Measurements from ENCODE around the gene SLC1A4. TPM values are rescaled to one million over a fixed set of nuclear protein-coding genes. Genes with fewer than 3 reads are reported as not detected.

The SLC1A4 gene
- total and polyA plus RNA-seq, 10 of the 15 experiments (the other 5 are each of a cell fraction or from before 2014, with no cell fraction given) = 10.8 to 43.2 (median 27.7) TPM

GRCh38 chr2:65024149-65024829, 35.1 kb downstream of the SLC1A4 start:
- peaks cover 31% of the 10 kb centered on the region for H3K4me1 ChIP-seq (ENCODE audit: control insufficient read depth, insufficient read depth, low read length)
- H3K9ac ChIP-seq (ENCODE audit: control insufficient read depth, insufficient read depth, low read length) = no peak overlapping the region
- ATAC-seq (no peak), FAIRE-seq (no peak), DNase-seq (ENCODE audit: low read depth, low spot score) (no peak)
- H3K4me3 ChIP-seq = no peak overlapping the region
- no peak overlapping the region for H3K4me2 ChIP-seq (ENCODE audit: control insufficient read depth, insufficient read depth)
- peaks cover 13% of the 10 kb centered on the region in 2 experiments for H3K36me3 ChIP-seq (ENCODE audit: control insufficient read depth in 2 of 2, insufficient read depth in 2 of 2, low read length in 1 of 2)
- H2AFZ ChIP-seq (ENCODE audit: control insufficient read depth, low read depth, low read length) = no peak overlapping the region
- ChIA-PET CTCF (interaction anchor here (0.7 to 1.5 kb wide), 3 partner anchors 28 to 32 kb away, joined by 3 to 5 read pairs (median 4); no protein-coding TSS in a partner anchor), SMC1A (ENCODE audit: uncharacterized antibody, unreplicated experiment) (interaction anchor here (0.9 to 2.6 kb wide), 4 partner anchors 28 to 109 kb away, joined by 3 to 8 read pairs (median 3); no protein-coding TSS in a partner anchor), RAD21 (ENCODE audit: unreplicated experiment) (interaction anchor here (1.0 kb wide), 1 partner anchor 24 kb away, joined by 3 read pairs; no protein-coding TSS in a partner anchor), POLR2A (interaction anchor here (0.6 to 1.3 kb wide), 2 partner anchors 9 to 37 kb away, joined by 3 to 6 read pairs; no protein-coding TSS in a partner anchor)
- H4K20me1 ChIP-seq (ENCODE audit: control insufficient read depth, insufficient read depth) = no peaks in the 10 kb centered on the region
- WGBS (ENCODE audit: insufficient coverage, insufficient replicate concordance, low lambda C conversion rate, missing lambda C conversion rate) = 87% methylated on average over 7 of the region's 7 CpGs
- H3K27me3 ChIP-seq (replicated peaks in 1 of 2; ENCODE audit: control insufficient read depth in 2 of 2, insufficient read depth in 2 of 2, low read length in 1 of 2) = no peaks in the 10 kb centered on the region
- no peaks in the 10 kb centered on the region for H3K79me2 ChIP-seq (ENCODE audit: control insufficient read depth, insufficient read depth, low read length)
- no peak overlapping the region for H3K27ac ChIP-seq (ENCODE audit: control insufficient read depth, insufficient read depth)
- in situ Hi-C loops (cut with MboI) = no loop called here
- intact Hi-C loops (cut with micrococcal nuclease; ENCODE audit: unreplicated experiment) = no loop called here
- H3K9me3 ChIP-seq (replicated peaks; ENCODE audit: control insufficient read depth, insufficient read depth, low read length) = no peaks in the 10 kb centered on the region
- BruUV-seq (replicated peaks) = no TSS peak
- TF ChIP-seq PML (IDR thresholded peaks at IDR 0.05; ENCODE audit: low read length) = 0 out of 2 replicates have a peak, but pooled peaks have one; percentile 4
- TF ChIP-seq PKNOX1 (IDR thresholded peaks at IDR 0.05) = no peak
- TF ChIP-seq CTCF (IDR thresholded peaks at IDR 0.05 in 2 of 3, conservative IDR thresholded peaks at IDR 0.05 in 1 of 3; ENCODE audit: control insufficient read depth in 2 of 3, extremely low read depth in 1 of 3, insufficient read depth in 1 of 3, low read depth in 3 of 3, low read length in 3 of 3) = no peak

All from GM12878 (cell line).